Activated CD8-positive, alpha-beta memory T cell treated with anti-CD3 and anti-CD28 coated beads for 4 hours (primary cell): ENCODE results near the gene HES2.
"Not testable (repeated sequence)": the region's sequence is repeated elsewhere in the genome, so short reads cannot be mapped to it uniquely, and the experiment has no call there.

Experiments
- DNase-seq, 2 donors: peaks; one replicate each; pipeline ENCODE4 v3.0.0-alpha.2; 2020; ENCODE audit warnings: low read depth in 2 of 2

The HES2 gene

GRCh38 chr1:6437012-6437700 lies 17.4 kb upstream of the HES2 start:
- not testable (repeated sequence) for DNase-seq

DNA sequence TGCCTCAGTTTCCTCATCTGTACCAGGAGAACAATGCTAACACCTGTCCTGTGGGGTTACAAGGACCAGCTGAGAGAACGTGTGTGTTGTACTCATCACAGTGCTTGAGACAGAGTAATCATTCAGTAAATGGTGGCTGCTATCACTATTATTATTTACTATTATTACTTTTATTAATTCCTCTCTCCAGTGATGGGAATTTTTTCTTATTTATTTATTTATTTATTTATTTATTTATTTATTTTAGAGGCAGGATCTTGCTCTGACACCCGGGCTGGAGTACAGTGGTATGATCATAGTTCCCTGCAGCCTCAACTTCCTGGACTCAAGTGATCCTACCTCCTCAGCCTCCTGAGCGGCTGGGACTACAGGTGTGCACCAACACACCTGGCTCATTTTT lies 16.6 kb upstream of the HES2 start:
- not testable (repeated sequence) for DNase-seq

GRCh38 chr1:6435547-6435946 lies 15.8 kb upstream of the HES2 start:
- DNase-seq, result no peak

DNA sequence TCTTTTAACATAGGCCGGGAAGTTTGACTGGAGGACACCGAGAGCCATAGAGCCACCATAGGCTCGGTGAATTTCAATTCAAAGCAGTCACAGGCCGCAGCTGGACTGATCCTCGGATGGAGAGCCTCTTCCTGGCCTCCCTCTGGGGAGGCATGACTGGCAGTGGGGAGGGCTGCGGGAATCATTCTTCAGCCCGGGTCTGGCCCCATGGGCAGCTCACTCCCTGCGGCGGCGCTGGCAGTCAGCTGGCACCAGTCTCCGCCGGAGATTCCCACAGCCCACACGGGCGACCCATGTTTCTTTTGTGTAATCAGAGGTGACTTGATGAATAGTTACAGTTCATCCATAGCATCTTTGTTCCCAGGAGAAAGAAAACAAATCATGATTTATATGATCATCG lies 15.4 kb upstream of the HES2 start:
- DNase-seq, result no peak

DNA sequence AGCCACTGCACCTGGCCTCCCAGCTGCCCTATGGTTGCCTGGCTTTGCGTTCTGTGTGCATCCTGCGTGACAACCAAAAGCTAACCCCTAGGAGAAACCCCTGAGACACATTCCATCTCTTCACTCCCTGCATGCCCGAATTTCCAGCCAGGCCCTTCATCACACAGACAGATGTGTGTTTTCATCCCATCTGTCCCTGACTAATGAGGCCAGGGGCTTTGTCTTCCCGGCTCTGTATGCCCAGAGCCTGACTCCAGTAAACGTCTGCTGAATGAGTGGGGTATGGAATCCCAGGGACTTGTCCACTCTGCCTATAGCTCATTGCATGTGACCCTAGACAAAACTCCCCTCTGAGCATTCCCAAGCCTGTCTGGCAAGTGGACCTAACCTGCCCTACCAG lies 14.5 kb upstream of the HES2 start:
- DNase-seq, result no peak

GRCh38 chr1:6431645-6432579 lies 12.2 kb upstream of the HES2 start:
- DNase-seq, result not testable (repeated sequence)

DNA sequence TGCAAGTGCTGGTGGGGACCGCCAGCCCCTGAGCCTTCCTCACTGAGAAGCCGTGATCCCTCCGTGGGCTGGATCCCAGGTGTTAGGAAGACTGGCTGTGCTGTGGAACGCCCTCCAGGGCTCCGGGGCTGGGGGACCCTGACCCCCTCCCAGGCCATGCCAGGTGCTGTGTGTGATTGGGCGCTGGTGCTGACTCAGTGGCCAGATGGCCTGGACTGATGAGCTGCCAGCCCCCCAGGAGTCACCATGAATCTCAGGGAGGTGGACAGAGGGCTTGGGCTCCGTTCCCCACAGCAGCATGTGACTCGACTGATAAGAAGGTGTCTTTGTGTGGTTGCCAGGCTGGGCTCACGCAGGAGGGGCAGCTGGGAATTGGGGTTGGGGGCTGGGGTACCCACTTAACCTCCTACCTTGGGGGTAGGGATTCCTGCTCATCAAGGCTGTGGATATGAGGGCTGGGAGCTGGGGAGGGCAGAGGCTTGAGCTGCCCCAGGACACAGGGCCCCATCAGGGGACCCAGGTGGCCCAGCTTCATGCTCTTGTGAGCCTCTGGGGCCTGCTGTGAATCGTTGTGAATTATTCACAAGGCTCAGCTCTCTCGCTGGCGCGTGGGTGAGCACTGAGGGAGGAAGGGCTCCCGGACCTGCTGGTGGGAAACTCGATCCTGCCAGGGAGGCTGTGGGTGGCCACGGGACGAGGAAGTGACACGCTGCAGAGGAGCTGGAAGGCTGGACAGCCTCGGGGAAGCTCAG lies 10.1 kb upstream of the HES2 start:
- DNase-seq, result not testable (repeated sequence)

- DNase-seq, result not testable (repeated sequence)
These were observed 8.7 kb upstream of the HES2 start for GRCh38 chr1:6428453-6428852.

GRCh38 chr1:6427441-6428390 lies 8.0 kb upstream of the HES2 start:
- DNase-seq, result no peak

- no peak for DNase-seq
These were observed 7.2 kb upstream of the HES2 start for GRCh38 chr1:6426972-6427350.

GRCh38 chr1:6426277-6426971 lies 6.7 kb upstream of the HES2 start:
- DNase-seq, result no peak

DNA sequence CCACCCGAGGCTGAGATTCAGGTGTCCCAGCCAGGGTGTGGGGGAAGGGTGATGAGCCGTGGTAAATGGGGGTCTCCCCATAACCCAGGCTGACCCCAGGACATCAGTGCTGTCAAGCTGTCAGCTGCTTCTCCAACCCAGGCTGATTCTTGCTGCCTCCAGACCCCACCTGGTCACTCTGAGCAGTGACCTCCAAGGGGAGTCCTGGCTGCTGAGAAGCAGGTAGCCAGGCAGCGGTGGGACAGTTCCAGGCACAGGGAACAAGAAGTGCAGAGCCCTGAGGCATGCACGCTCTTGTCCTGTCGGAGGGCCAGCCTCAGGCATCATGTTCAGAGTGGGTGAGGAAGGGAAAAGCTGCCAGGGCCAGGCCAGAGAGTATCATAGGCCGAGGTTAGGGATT lies 5.9 kb upstream of the HES2 start:
- no peak for DNase-seq

- DNase-seq, result no peak
These were observed 5.2 kb upstream of the HES2 start, which contains the start of gene ESPN for GRCh38 chr1:6424619-6425593. ESPN (plus strand) TSS chr1:6424776; CDS start chr1:6424956, 180 bp downstream.

DNA sequence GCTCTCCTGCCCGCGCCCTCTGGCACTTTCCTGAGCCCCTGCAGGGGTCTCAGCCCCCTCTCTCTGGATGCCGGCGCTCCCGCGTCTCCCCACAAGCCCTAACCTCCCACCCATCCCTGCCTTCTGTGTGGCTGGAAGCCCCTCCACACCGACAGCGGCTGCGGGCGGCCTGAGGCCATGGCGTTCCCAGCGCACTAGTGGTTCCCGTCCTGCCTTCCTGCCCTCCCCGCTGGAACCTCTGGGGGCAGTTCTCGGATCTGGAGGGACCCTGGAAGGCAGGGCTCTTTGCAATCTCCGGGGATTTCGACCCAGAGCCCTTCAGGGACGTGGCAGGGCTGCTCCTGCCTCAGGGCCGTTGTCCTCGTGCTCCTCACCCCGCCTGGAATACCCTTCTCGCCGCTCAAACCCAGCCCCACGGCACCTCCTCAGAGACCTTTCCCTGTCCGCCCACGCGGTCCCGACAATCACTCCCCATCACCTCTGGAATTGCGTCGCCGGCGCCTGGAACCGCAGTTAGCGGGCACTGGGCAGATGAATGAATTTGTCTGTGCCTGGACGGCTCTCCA lies 4.4 kb upstream of the HES2 start:
- DNase-seq, result no peak

DNA sequence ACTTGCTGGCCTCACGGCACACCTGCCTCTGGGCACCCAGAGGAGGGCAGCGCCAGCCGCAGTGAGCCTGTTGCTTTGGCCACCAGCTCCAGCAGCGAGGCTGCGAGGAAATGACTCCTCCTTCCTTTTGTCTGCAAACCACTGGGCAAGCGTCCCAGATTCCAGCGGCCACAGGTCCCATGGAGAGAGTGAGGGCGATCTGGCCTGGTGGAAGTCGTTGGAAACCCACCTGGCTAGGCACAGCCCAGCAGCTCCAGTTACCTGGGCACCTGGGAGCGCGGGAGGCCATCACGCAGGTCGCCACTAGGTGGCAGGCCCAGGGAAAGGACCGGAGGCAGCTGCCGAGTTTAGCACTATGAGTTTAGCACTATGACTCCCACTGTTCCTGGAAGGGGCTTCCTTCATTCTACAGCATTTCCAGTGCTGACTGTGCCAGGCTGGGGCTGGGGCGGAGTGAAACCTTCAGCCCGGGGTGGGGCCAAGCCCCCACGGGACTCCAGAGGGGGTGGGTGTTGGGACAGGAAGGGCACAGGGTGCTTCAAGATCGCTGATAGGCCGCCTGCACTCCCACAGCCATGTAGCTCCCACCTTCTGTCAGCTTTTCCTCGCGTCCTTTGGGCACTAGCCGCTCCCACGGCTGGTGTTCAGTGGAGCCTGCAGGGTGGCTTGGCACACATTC lies 3.7 kb upstream of the HES2 start:
- DNase-seq, result peak; percentile 41 to 53

DNA sequence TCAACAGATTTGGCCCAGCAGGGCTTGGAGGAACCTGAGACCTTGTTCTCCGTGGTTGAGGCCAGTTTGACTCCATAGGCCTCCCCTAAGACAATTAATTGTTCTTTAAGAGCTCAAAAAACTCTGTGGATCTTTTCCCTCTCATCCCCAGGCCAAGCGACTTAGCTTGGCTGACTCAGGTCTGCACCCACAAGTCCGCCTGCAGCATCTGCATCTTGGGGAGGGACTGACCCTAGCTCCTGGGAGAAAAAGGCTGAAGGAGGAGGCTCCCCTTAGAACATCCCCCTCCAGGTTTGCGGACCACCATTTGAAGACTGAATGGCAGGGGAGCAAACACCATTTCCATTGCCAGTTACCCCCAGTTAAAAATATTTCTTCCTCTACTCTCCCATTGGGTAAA lies 1.5 kb upstream of the HES2 start:
- DNase-seq, result no peak

GRCh38 chr1:6420454-6421042 lies 829 bp upstream of the HES2 start:
- DNase-seq, result no peak

DNA sequence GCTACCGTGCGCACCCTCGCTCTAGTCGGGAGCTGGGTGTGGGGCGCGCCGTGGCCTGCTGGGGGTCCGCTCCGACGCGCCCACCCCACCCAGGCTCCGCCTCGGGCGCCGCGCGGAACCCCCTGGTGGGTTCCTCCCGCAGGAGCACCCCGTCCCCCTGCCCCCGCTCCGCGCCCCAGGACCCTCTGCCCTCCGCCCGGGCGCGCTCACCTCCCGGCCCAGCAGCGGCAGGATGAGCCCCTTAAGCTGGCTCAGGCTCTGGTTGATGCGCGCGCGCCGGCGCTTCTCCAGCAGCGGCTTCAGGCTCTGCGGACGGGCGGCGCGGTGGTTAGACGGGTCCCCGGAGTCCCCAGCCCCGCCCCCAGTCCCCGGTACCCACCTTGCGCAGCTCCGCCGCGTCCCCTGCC lies 319 bp downstream of the HES2 start:
- no peak for DNase-seq
